Duodenal mucosa (tissue), 2 donors: ENCODE measurements around the gene NDUFC2.
"Not testable (repeated sequence)": the region's sequence is repeated elsewhere in the genome, so short reads cannot be mapped to it uniquely, and the experiment has no call there.

ENCODE experiments used
- H3K27ac ChIP-seq: one replicate; pipeline ENCODE4 v1.7.0; 2013; ENCODE audit warnings: low read depth, low read length
- H3K27me3 ChIP-seq, 2 donors: one replicate each; pipeline ENCODE4 v1.7.0; 2013; ENCODE audit warnings: low read length in 2 of 2, control low read depth in 1 of 2; ENCODE audit not compliant: insufficient read depth in 2 of 2, control insufficient read depth in 1 of 2
- H3K36me3 ChIP-seq, 2 donors: one replicate each; pipeline ENCODE4 v1.7.0; 2013; ENCODE audit warnings: low read length in 2 of 2, control low read depth in 1 of 2; ENCODE audit not compliant: insufficient read depth in 2 of 2, control insufficient read depth in 1 of 2
- H3K4me1 ChIP-seq, 2 donors: one replicate each; pipeline ENCODE4 v1.7.0; 2013; ENCODE audit warnings: low read length in 2 of 2, control low read depth in 1 of 2; ENCODE audit not compliant: insufficient read depth in 2 of 2, control insufficient read depth in 1 of 2
- H3K4me3 ChIP-seq, 2 donors: one replicate each; pipeline ENCODE4 v1.7.0; 2013; ENCODE audit warnings: low read length in 2 of 2, low read depth in 1 of 2
- H3K9ac ChIP-seq, 2 donors: one replicate each; pipeline ENCODE4 v1.7.0; 2013; ENCODE audit warnings: low read length in 2 of 2, low read depth in 1 of 2
- H3K9me3 ChIP-seq, 2 donors: one replicate each; pipeline ENCODE4 v1.7.0; 2013; ENCODE audit warnings: low read length in 2 of 2, control low read depth in 1 of 2; ENCODE audit not compliant: control insufficient read depth in 1 of 2

NDUFC2 gene

GRCh38 chr11:78056093-78056492 is 23.6 kb downstream of the NDUFC2 start:
- no peaks in the 10 kb centered on the region for H3K36me3 ChIP-seq
- no peaks in the 10 kb centered on the region for H3K4me1 ChIP-seq
- no peak overlapping the region for H3K27ac ChIP-seq
- H3K9ac ChIP-seq = no peak overlapping the region
- H3K9me3 ChIP-seq = no peaks in the 10 kb centered on the region
- H3K4me3 ChIP-seq = no peak overlapping the region
- H3K27me3 ChIP-seq = no peaks in the 10 kb centered on the region

GRCh38 chr11:78054971-78055370 is 24.7 kb downstream of the NDUFC2 start:
- no peak overlapping the region for H3K9ac ChIP-seq
- no peak overlapping the region for H3K27ac ChIP-seq
- no peaks in the 10 kb centered on the region for H3K4me1 ChIP-seq

GRCh38 chr11:78050964-78051831 is 28.5 kb downstream of the NDUFC2 start:
- Histone ChIP-seq H3K4me1 (peaks cover 0 to 5% of the 10 kb centered on the region in 2 donors), H3K27me3 (no peaks in the 10 kb centered on the region), H3K27ac (no peak overlapping the region), H3K9me3 (no peaks in the 10 kb centered on the region), H3K4me3 (no peak overlapping the region), H3K36me3 (no peaks in the 10 kb centered on the region), H3K9ac (no peak overlapping the region)

More at GRCh38 chr11:78054971-78055370, 24.7 kb downstream of the NDUFC2 start:
- Histone ChIP-seq H3K9me3 (no peaks in the 10 kb centered on the region), H3K4me3 (no peak overlapping the region), H3K36me3 (no peaks in the 10 kb centered on the region), H3K27me3 (no peaks in the 10 kb centered on the region)

- no peak overlapping the region for H3K9ac ChIP-seq
Observed at GRCh38 chr11:78049348-78049747, 30.3 kb downstream of the NDUFC2 start.

GRCh38 chr11:78048561-78048960 is 31.1 kb downstream of the NDUFC2 start:
- H3K9ac ChIP-seq = no peak overlapping the region
- no peak overlapping the region for H3K4me3 ChIP-seq
- no peaks in the 10 kb centered on the region for H3K9me3 ChIP-seq
- no peak overlapping the region for H3K27ac ChIP-seq
- H3K4me1 ChIP-seq = peaks cover 12 to 16% of the 10 kb centered on the region in 2 donors
- H3K27me3 ChIP-seq = no peaks in the 10 kb centered on the region
- H3K36me3 ChIP-seq = no peaks in the 10 kb centered on the region

More at GRCh38 chr11:78049348-78049747, 30.3 kb downstream of the NDUFC2 start:
- no peak overlapping the region for H3K4me3 ChIP-seq
- no peaks in the 10 kb centered on the region for H3K36me3 ChIP-seq
- peaks cover 9 to 11% of the 10 kb centered on the region in 2 donors for H3K4me1 ChIP-seq
- no peaks in the 10 kb centered on the region for H3K9me3 ChIP-seq
- no peak overlapping the region for H3K27ac ChIP-seq
- no peaks in the 10 kb centered on the region for H3K27me3 ChIP-seq

GRCh38 chr11:78046486-78046854 is 33.2 kb downstream of the NDUFC2 start:
- Histone ChIP-seq H3K27me3 (no peaks in the 10 kb centered on the region), H3K9me3 (no peaks in the 10 kb centered on the region), H3K27ac (no peak overlapping the region), H3K4me1 (peaks cover 12 to 16% of the 10 kb centered on the region in 2 donors), H3K9ac (peak overlapping the region in 1 of 2 donors; percentile 65), H3K36me3 (no peaks in the 10 kb centered on the region), H3K4me3 (peak overlapping the region in 1 of 2 donors; percentile 79)

- H3K27me3 ChIP-seq = no peaks in the 10 kb centered on the region
- no peak overlapping the region for H3K27ac ChIP-seq
- H3K9me3 ChIP-seq = no peaks in the 10 kb centered on the region
- peak overlapping the region; percentile 63 to 65 for H3K9ac ChIP-seq
- peak overlapping the region; percentile 72 to 79 for H3K4me3 ChIP-seq
- no peaks in the 10 kb centered on the region for H3K36me3 ChIP-seq
- peaks cover 16% of the 10 kb centered on the region in 2 donors for H3K4me1 ChIP-seq
Observed at GRCh38 chr11:78045851-78046485, 33.7 kb downstream of the NDUFC2 start.

- peaks cover 24 to 26% of the 10 kb centered on the region in 2 donors for H3K4me1 ChIP-seq
- no peaks in the 10 kb centered on the region for H3K36me3 ChIP-seq
- no peak overlapping the region for H3K4me3 ChIP-seq
- no peak overlapping the region for H3K27ac ChIP-seq
- H3K27me3 ChIP-seq = no peaks in the 10 kb centered on the region
- no peaks in the 10 kb centered on the region for H3K9me3 ChIP-seq
- H3K9ac ChIP-seq = no peak overlapping the region
Observed at GRCh38 chr11:78044706-78045105, 35.0 kb downstream of the NDUFC2 start.

- Histone ChIP-seq H3K27me3 (no peaks in the 10 kb centered on the region), H3K36me3 (no peaks in the 10 kb centered on the region), H3K27ac (no peak overlapping the region), H3K9me3 (no peaks in the 10 kb centered on the region), H3K9ac (no peak overlapping the region), H3K4me1 (peaks cover 39 to 45% of the 10 kb centered on the region in 2 donors), H3K4me3 (no peak overlapping the region)
Observed at GRCh38 chr11:78041843-78042440, 37.7 kb downstream of the NDUFC2 start.

- not testable (repeated sequence) for H3K27me3 ChIP-seq, H3K9me3 ChIP-seq, H3K36me3 ChIP-seq, H3K9ac ChIP-seq, H3K4me3 ChIP-seq, H3K27ac ChIP-seq
- H3K4me1 ChIP-seq = peaks cover 39 to 42% of the 10 kb centered on the region in 2 donors
Observed at GRCh38 chr11:78041380-78041719, 38.3 kb downstream of the NDUFC2 start.
